PFSK-1 (cell line): ENCODE measurements around the gene SPRING1.

Experiments
- FOXP2 ChIP-seq: optimal IDR thresholded peaks from 2 replicates; pipeline ENCODE3; 2011; ENCODE audit warnings: borderline replicate concordance, control low read depth, inconsistent platforms; ENCODE audit not compliant: insufficient read depth; ENCODE audit errors: extremely low read length, extremely low read depth
- POLR2AphosphoS5 ChIP-seq: IDR thresholded peaks from 2 replicates; pipeline ENCODE4 v1.6.1; 2012; ENCODE audit warnings: low read depth, mild to moderate bottlenecking, control low read depth, low read length, moderate library complexity
- SIN3A ChIP-seq: IDR thresholded peaks from 2 replicates; pipeline ENCODE4 v1.6.1; 2012; ENCODE audit warnings: mild to moderate bottlenecking, low read length, moderate library complexity, borderline replicate concordance; ENCODE audit not compliant: insufficient read depth
- TAF1 ChIP-seq: IDR thresholded peaks from 2 replicates; pipeline ENCODE4 v1.6.1; 2012; ENCODE audit warnings: low read length, control low read depth, borderline replicate concordance; ENCODE audit not compliant: insufficient read depth
- TF ChIP-seq, protein P1 (sequence below), 2 experiments: IDR thresholded peaks; 2 replicates each; pipeline versions ENCODE4 v1.6.1 to v1.8.0; 2011 to 2012; ENCODE audit warnings: low read depth in 2 of 2, low read length in 2 of 2, control low read depth in 1 of 2, inconsistent platforms in 1 of 2, mild to moderate bottlenecking in 1 of 2, moderate library complexity in 1 of 2; ENCODE audit not compliant: insufficient read depth in 1 of 2

Gene SPRING1

DNA sequence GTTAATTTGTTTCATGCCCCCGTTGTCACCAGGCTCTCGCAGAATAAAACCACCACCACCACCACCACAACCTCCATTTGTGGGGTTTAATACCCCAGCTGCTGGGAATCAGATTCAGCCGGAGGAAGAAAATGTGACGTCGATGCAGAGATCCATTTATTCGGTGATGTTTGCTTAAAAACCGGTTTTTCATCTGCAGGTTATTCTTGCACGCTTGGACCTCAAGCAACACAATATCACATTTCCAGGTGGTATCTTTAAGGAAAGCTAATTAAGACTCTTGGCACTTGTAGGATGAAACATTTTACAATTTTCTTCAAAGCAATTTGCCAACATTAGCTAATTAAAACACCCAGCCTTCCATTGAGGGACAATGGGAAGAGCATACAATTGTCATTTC is 39.8 kb downstream of the SPRING1 start:
- TF ChIP-seq SIN3A = no peak
- TF ChIP-seq, protein P1, sequence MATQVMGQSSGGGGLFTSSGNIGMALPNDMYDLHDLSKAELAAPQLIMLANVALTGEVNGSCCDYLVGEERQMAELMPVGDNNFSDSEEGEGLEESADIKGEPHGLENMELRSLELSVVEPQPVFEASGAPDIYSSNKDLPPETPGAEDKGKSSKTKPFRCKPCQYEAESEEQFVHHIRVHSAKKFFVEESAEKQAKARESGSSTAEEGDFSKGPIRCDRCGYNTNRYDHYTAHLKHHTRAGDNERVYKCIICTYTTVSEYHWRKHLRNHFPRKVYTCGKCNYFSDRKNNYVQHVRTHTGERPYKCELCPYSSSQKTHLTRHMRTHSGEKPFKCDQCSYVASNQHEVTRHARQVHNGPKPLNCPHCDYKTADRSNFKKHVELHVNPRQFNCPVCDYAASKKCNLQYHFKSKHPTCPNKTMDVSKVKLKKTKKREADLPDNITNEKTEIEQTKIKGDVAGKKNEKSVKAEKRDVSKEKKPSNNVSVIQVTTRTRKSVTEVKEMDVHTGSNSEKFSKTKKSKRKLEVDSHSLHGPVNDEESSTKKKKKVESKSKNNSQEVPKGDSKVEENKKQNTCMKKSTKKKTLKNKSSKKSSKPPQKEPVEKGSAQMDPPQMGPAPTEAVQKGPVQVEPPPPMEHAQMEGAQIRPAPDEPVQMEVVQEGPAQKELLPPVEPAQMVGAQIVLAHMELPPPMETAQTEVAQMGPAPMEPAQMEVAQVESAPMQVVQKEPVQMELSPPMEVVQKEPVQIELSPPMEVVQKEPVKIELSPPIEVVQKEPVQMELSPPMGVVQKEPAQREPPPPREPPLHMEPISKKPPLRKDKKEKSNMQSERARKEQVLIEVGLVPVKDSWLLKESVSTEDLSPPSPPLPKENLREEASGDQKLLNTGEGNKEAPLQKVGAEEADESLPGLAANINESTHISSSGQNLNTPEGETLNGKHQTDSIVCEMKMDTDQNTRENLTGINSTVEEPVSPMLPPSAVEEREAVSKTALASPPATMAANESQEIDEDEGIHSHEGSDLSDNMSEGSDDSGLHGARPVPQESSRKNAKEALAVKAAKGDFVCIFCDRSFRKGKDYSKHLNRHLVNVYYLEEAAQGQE (IDR thresholded peaks at IDR 0.05; ENCODE audit: insufficient read depth in 1 of 2, low read depth in 2 of 2, low read length in 2 of 2) = no peak
- TF ChIP-seq TAF1 = no peak
- TF ChIP-seq FOXP2 = no peak
- TF ChIP-seq POLR2AphosphoS5 = no peak

DNA sequence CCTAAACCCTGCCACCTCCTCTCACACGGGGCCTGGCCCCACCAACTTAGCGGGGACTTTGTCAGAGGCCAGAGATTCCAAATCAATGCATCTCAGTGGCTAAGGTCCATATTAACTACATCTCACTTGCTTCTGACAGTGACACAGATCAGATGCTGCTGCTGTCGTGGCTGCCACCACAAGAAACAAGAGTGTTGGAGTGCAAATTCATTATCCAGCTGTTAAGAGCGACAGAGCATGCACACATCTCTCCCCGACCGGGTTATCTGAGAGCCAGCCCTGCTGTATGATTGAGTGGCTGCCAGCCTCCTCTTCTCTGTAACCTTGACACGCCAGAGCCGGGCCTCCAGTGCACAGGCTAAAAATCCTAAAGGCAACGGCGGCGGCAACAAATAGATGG is 40.2 kb downstream of the SPRING1 start:
- TF ChIP-seq TAF1 (no peak), FOXP2 (no peak), SIN3A (no peak), POLR2AphosphoS5 (no peak)
- TF ChIP-seq, protein P1 (IDR thresholded peaks at IDR 0.05; ENCODE audit: insufficient read depth in 1 of 2, low read depth in 2 of 2, low read length in 2 of 2) = no peak

DNA sequence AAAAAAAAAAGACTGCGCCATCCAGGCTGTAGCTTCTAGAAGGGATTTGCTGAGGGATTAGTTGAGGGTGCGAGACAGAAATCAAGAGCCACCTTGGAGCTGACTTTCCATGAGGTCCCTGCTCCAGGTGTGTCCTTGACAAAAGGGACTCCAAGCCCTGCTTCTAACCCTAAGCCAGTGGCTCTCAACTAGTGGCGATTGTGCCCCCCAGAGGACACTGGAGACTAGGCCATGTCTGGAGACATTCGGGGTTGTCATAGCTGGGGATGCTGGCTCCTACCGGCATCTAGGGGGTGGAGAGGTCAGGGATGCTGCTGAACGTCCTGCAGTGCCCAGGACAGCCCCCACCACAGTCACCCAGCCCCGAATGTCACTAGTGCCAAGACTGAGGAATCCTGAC is 40.6 kb downstream of the SPRING1 start:
- no peak for TF ChIP-seq TAF1
- no peak for TF ChIP-seq FOXP2
- no peak for TF ChIP-seq POLR2AphosphoS5
- TF ChIP-seq SIN3A = no peak
- TF ChIP-seq, protein P1 (IDR thresholded peaks at IDR 0.05; ENCODE audit: insufficient read depth in 1 of 2, low read depth in 2 of 2, low read length in 2 of 2) = no peak

DNA sequence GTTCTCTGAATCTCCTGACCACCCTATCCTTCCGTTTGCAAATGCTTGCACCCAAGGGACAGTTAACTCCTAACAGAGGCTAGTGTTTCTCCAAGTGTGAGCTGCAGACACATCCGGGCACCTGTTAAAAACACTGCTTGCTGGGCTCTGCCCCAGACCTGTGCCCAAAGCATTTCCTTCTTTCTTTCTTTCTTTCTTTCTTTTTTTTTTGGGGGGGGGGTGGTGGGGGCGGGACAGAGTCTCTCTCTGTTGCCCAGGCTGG is 42.5 kb downstream of the SPRING1 start:
- TF ChIP-seq FOXP2 = no peak
- TF ChIP-seq, protein P1 (IDR thresholded peaks at IDR 0.05; ENCODE audit: insufficient read depth in 1 of 2, low read depth in 2 of 2, low read length in 2 of 2) = no peak
- TF ChIP-seq POLR2AphosphoS5 = no peak
- no peak for TF ChIP-seq TAF1
- TF ChIP-seq SIN3A = no peak

DNA sequence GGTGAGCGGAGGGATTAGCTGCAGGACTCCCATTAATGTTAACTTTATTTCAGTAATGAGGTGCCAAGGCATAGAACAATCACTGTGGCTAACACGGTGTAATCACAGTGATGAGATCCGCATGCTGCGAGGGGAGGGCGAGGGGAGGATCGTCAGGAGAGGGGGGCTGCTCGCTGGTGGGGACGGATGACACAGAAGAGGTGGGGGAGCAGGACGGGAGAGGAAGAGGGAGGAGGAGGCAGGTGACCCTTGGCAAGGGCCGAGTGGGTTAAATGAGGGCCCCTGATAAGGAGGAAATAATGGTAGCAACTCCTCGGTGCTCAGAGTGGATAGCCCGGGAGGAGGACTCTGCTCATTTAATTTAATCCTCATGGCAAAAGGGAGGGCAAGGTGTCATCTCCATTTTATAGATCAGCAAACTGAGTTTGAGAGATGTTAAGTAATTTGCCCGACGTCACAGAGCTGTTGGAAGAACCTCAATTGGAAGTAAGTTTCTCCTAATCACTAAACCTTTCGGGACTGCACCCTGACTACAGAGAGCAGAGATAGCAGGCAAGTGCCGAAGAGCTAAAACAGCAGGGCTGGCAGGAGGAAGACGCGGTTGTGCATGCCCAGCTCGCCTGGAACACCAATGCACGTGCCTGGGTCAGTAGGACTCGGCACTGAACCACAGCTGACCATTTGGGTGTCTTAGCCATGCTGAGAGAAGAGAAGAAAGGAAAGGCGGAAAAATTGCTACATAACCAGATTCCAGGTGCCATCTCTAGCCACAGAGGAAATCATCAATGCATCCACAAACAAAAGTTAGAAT is 43.0 kb downstream of the SPRING1 start:
- TF ChIP-seq FOXP2 (no peak), SIN3A (no peak), POLR2AphosphoS5 (no peak), TAF1 (no peak)
- TF ChIP-seq, protein P1 (IDR thresholded peaks at IDR 0.05; ENCODE audit: insufficient read depth in 1 of 2, low read depth in 2 of 2, low read length in 2 of 2) = no peak
